Activated CD8-positive, alpha-beta memory T cell treated with anti-CD3 and anti-CD28 coated beads for 4 hours (primary cell): Measurements from ENCODE around the gene BCL6.

Experiments used
- DNase-seq, 2 donors: peaks; one replicate each; pipeline ENCODE4 v3.0.0-alpha.2; 2020; ENCODE audit warnings: low read depth in 2 of 2

Gene BCL6

DNA sequence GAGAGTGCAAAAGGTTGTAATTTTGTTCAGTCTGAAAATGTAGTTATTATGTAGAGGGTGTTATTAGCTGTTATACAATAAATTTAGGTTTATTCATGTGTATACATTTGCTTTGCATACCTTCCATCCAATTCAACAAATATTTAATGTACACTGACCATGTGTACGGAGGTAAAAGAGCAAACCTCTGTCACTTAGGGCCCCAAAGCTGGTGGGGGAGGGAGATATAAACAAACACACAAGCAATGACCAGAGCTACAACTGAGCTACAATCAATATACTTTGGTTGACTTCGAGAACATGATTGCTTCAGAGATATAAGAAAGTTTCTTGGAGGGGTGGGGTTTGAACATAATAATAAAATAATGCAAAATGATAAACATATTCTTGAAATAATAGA, 17.5 kb upstream of the BCL6 start:
- DNase-seq: no peak

DNA sequence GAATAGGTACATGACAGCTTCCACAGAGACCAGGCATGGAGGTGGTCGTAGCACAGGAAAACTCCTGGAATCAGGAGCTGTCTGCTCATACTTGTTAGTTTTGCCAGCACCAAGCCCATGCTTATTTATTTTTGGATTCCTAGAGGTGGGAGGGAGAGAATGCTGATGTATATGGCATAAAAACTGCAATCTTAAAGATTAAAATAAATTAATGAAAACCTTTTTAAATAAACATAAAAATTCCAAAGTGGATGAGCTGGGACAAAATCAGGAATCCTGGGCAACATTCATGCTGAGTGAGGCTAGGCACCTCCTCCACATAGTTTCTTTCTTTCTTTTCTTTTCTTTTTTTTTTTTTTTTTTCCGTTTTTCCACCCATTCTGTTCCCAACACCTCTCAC, 14.3 kb upstream of the BCL6 start:
- DNase-seq: no peak

DNA sequence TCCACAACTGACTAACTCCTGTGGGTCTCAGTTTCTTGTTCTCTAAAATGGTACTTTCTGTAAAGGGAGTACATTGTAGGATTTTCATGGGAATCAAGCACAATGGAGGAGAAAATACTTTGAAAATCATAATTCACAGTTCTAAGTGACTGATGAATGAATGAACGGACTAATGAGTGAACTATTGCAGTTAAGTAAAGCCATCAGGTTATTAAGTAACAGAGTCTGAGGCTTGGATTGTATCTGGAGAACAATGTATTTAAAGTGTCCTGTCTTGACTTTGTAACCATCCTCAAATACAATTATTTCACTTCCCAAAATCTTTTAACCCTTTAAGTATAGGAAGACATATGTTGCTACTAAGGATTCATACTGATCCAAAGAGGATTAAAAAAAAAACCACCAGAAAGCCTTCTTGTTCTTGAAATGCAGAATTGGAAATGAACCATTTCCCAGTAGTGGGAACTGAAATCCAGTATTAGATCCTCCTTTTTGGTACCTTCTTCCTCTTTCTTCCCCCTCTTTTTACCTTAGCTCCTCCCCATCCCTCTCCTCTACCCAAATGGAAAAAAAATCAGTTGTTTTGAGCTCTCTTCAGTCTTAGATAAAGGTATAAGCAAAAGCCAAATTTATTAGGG, 13.2 kb upstream of the BCL6 start:
- no peak for DNase-seq

DNA sequence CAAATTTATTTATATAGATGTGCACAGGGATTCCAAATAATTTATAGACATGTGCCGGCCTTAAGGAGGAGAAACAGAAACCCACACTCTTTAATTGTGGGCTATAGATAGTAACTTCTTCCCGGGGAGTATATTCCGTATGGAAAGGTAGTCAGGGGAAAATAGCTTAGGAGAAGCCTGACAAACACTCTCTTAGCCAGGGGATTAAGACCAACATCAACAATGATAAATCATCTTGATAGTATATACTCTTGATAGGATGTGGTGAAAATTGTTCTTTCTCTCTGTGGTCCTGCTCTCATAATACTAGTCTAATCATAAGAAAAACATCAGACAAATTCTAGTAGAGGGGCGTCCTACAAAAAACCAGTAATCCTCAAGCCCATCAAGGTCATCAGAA, 8.2 kb upstream of the BCL6 start:
- DNase-seq: no peak

- no peak for DNase-seq
Measured at GRCh38 chr3:187750513-187751123, 5.3 kb upstream of the BCL6 start.

GRCh38 chr3:187750006-187750512, 4.8 kb upstream of the BCL6 start:
- DNase-seq: no peak

GRCh38 chr3:187748050-187748481, 2.8 kb upstream of the BCL6 start:
- DNase-seq: peak; percentile 80

GRCh38 chr3:187747506-187747905, 2.2 kb upstream of the BCL6 start:
- no peak for DNase-seq

GRCh38 chr3:187746442-187747281, 1.4 kb upstream of the BCL6 start:
- no peak for DNase-seq

DNA sequence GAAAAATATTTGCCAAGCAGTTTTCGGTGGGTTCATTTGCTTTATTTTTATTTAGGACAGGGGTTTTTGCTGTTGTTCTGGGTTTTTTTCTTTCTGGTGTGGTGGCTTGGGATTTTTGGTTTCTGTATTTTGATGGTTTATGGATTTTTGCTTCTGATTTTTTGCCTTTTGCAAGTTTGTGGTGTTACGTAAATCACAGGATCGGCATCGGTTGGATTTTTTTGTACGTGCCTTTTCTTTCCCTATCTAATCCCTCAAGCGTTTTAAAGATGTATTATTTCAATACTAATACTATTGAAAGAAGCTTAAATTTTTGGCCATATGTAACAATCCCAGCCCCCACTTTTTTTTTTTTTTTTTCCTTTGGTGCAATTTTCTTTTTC, 782 bp upstream of the BCL6 start:
- no peak for DNase-seq

DNA sequence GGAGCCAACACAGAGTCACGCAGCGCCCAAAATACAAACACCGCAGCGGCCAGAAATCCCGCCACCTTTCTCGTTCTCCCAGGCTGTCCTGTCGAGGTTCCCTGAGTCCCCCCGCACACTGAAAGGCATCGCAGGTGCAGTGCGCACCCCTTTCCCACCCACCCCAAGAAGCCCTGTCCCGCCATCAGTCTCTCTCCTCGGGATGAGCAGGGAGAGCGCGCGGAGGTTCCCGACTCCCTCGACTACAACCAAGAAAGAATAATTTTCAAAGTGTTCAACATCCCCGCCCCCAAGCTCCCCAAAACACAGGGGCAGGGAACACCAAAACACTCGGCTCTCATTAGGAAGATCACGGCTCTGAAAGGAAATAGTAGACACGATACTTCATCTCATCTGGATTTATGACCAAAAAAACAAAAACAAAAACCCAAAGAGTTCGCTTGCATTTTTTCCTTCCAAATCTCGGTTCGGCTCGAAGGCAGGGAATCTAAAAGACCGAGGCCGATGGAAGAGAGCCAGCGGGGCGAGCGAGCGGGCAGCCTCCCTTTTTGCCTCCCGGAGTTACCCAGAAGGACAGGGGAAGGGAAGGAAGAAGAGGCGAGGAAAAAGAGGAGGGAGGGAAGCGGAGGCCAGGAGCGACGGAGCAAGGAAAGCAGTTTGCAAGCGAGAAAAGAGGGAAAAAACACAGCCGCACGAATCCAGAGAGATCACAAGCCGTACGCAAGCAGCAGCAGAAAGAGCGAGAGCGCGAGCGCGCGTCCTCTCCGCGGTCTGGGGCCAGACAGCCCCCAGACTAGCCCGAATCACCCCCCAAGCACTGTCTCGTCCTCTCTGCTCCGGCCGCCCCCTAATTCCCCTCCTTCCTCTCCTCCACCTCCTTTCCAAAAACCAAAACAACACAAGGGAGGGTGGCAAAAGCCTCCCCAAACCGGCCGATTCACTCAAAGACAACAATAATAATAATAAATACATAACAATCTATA, 808 bp downstream of the BCL6 start:
- no peak for DNase-seq

GRCh38 chr3:187743195-187744141, 1.8 kb downstream of the BCL6 start:
- no peak for DNase-seq

GRCh38 chr3:187742351-187743171, 2.7 kb downstream of the BCL6 start:
- DNase-seq: no peak

DNA sequence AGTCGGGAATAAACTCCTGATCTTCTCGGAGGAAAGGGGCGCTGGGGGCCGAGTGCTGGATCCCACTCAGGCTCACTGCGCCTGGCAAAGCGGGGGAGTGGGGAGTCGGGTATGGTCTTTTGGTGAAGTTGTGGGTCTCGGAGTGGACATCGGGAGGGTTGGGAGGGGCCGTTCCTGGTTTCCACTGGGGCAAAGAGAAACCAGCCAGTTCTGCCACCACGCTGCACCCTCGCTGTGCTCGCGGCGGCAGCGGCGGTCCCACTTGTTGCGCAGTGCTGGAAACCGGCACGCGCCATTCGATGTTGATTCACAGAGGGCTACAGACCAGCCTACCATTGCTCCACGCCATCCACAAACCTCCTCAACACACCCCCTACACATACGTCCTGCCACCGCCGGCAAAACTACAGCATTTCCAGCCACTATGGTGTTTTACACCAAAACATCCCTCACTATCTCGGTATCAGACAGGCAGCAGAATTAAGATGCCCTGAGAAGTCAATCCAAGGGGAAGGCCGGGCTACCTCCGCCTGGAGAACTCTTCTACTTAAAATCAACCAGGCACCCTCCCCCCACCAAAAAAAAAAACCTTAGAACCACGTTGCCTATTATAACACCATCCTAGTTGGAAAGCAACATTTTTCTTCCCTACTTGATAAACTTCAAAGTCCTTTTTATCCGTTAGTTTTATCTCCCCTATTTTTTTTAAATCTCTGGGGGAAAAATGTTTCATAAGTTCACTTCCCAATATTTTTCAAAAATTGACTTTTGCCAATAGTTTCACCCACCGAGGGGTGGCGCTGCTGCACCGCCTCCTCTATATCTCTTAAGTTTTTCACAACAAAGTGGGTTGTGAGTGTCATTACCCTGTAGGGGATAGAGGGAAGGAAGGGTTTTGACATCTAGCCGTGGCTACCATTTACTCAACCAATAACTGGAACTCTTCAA, 3.6 kb downstream of the BCL6 start:
- no peak for DNase-seq

DNA sequence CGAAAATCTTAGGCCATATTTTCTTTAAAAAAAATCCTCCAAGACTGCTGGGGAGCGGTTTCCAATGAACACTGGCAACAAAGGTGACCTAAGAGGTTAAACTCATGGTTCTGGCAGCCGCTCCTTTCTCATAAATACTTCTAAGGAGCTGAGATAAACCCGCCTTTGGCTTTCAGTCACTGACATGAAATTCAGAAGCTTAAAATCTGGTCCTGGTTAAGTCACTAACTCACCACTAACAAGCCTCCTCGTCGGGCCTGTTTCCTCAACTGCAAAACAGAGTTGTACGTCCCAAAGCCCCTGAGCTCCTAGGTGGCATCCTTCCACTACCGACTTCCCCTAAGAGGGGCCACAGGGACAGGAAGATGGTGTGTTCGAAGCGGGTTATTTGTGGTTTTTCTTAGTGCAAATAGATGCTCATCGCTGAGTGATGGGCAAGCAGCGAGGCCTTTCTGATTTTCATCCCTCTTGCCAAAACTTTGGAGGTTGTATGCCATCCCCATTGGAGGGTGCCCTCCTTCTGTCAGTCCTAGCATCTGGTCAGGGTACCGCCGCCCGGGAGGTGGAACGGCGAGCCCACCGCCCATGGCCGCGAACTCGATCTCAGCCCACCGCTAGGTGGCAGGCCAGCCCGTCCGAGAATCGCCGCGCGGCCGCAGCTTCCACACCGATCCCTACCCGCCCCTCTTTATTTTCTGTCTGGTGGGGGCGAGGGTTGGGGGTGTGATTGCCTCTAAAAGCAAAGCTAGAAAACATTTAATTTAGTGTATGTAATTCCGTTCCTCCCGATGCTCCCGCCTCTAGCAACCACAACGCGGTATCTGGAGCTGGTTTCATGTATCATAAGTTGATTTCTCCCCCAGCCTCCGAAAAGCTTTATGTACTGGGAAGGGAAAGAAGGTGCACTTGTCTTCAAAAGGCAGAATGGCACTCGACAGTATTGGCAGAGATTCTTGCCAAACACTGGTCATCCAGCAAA, 4.6 kb downstream of the BCL6 start:
- DNase-seq: no peak

DNA sequence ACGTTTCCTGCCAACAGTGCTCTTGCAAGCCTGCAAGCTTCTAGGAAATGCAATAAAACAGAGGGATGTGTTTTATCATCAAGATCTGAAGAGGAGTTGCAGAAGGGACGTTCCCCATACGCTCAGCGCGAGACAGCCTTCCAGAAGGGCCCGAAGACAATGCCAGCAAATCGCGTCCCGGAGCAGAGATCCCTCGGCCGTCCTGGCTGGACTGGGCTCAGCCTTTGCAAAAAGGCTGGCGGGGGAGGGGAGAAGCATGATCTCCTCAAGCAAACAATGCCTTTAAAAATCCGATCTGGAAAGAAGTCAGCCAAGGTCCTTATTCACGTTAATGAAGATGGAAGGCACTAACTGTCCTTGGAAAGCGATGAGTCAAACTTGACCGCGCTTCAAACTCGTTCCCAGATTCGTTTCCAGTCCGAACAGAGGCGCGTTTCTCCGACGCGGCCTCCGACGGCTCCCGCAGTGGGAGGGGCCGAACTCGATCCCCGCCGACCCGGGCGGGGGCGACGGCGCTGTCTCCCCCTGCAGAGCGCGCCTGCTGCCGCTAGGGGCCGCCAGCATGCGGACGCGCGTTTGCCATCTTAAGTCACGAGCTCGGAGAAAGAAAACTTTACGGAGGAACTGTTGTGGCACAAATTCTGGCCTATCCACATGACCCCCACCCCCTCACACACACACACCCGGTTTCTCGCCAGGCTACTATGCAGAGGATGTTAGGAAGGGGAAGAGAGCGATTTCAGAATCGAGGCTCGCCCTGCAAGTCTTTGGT, 5.5 kb downstream of the BCL6 start:
- DNase-seq: peak in 1 of 2 donors; percentile 66
